Measurements from ENCODE around the gene ADAM12.
A peak's percentile ranks its signal among the peaks of the same experiment; 100 is the strongest.

The ADAM12 gene

DNA sequence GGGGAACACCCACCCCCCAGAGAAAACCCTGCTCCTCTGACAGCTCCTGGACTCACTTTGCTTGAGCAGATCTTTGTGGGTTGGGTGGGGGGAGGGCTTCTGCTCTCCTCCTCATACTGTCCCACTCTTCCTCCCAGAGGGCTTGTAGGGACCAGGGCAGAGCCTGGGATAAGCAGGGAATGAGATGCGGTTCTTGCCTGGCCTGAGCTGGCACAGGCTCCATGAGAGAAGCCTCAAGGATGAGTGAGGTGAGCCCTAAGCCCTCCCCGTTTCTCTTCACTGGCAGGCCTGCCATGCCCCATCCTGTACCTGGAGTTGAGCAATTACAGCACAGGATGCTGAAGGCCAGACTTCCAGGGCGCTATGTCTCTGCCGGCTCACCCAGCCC, 134.7 kb downstream of the ADAM12 start:
- H3K36me3 ChIP-seq (ENCODE audit: control insufficient read depth in 1 of 2, insufficient read depth in 2 of 2, low read length in 2 of 2): no peaks in the 10 kb centered on the region
- H2BK120ac ChIP-seq (ENCODE audit: insufficient read depth, low read length, poor library complexity): no peak overlapping the region
- no CpG with 5 or more reads among the region's 4 CpGs for WGBS (ENCODE audit: extremely low coverage, insufficient coverage, insufficient read length)
- no peaks in the 10 kb centered on the region for H3K79me1 ChIP-seq (ENCODE audit: low read length)
- H2AFZ ChIP-seq (ENCODE audit: insufficient read depth, low read length, poor library complexity): no peak overlapping the region
- no peak overlapping the region for H3K23ac ChIP-seq (ENCODE audit: low read length)
- H3K9ac ChIP-seq (ENCODE audit: low read length): no peak overlapping the region
- H3K14ac ChIP-seq (ENCODE audit: low read length): no peak overlapping the region
- H4K91ac ChIP-seq (ENCODE audit: low read depth, low read length): no peak overlapping the region
- no peak overlapping the region for H3K4me3 ChIP-seq (ENCODE audit: low read depth, low read length)
- no peak for DNase-seq
- peaks cover 2% of the 10 kb centered on the region for H3K9me3 ChIP-seq (ENCODE audit: insufficient read depth, low read depth, low read length)
- H3K18ac ChIP-seq (ENCODE audit: low read length): no peak overlapping the region
- H2AK5ac ChIP-seq (ENCODE audit: low read length): no peak overlapping the region
- no peak overlapping the region for H3K27ac ChIP-seq (ENCODE audit: low read depth, low read length)
- peaks cover 0 to 1% of the 10 kb centered on the region in 2 experiments for H3K4me1 ChIP-seq (ENCODE audit: control insufficient read depth in 1 of 2, insufficient read depth in 2 of 2, low read length in 2 of 2)
- no peak overlapping the region for H2BK12ac ChIP-seq (ENCODE audit: low read length)
- H4K12ac ChIP-seq (ENCODE audit: low read depth, low read length): no peak overlapping the region
- H3K27me3 ChIP-seq (ENCODE audit: insufficient read depth, low read length): no peaks in the 10 kb centered on the region
- H4K8ac ChIP-seq (ENCODE audit: low read depth, low read length): no peak overlapping the region
- no peak overlapping the region for H3K4ac ChIP-seq (ENCODE audit: low read depth, low read length)
- H3K4me2 ChIP-seq (ENCODE audit: low read length): no peak overlapping the region
- no peaks in the 10 kb centered on the region for H3K79me2 ChIP-seq (ENCODE audit: control insufficient read depth, insufficient read depth, low read length, poor library complexity)
- H2BK5ac ChIP-seq (ENCODE audit: low read depth, low read length, poor library complexity): no peak overlapping the region

DNA sequence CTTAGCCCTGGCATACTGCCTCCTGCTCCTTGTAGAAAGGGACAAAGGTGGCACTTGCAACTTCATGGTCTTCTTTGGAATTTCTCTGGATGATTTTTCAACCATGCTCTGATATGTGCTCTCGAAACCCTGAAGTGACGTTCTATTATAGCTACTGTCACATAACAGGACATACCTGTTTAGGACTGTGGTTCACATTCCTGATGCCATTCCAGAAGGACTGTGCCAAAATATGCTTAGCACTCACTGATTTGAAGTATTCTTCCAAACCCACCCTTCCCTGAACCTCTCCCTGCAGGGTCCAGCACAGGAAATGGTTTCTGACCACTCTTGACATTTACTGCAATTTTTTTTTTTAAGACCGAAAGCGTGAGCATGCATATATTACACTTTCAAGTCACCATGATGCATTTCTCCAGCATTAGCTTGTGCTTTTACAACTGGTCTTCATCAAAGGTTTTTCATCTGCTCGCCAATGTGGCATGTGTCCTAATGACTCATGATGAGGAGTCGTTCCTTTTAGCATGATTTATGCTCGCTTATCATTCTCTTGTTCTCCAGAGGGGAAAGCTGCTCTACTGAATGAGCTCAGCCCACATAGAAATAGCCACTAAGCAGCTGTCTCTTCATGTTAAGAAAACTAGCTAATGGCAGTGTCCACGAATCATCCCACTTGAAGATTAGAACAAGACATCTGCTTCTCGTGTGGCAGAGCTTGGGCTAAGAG, 135.2 kb downstream of the ADAM12 start:
- Histone ChIP-seq H3K27me3 (ENCODE audit: insufficient read depth, low read length) (no peaks in the 10 kb centered on the region), H3K4me1 (ENCODE audit: control insufficient read depth in 1 of 2, insufficient read depth in 2 of 2, low read length in 2 of 2) (peaks cover 0 to 1% of the 10 kb centered on the region in 2 experiments), H3K4me3 (ENCODE audit: low read depth, low read length) (no peak overlapping the region), H3K27ac (ENCODE audit: low read depth, low read length) (no peak overlapping the region), H2BK5ac (ENCODE audit: low read depth, low read length, poor library complexity) (no peak overlapping the region), H3K36me3 (ENCODE audit: control insufficient read depth in 1 of 2, insufficient read depth in 2 of 2, low read length in 2 of 2) (no peaks in the 10 kb centered on the region), H3K79me2 (ENCODE audit: control insufficient read depth, insufficient read depth, low read length, poor library complexity) (no peaks in the 10 kb centered on the region), H2AFZ (ENCODE audit: insufficient read depth, low read length, poor library complexity) (no peak overlapping the region), H2AK5ac (ENCODE audit: low read length) (no peak overlapping the region), H3K79me1 (ENCODE audit: low read length) (no peaks in the 10 kb centered on the region), H2BK12ac (ENCODE audit: low read length) (no peak overlapping the region), H3K4me2 (ENCODE audit: low read length) (no peak overlapping the region), H4K91ac (ENCODE audit: low read depth, low read length) (no peak overlapping the region), H3K23ac (ENCODE audit: low read length) (no peak overlapping the region), H3K9me3 (ENCODE audit: insufficient read depth, low read depth, low read length) (peaks cover 2% of the 10 kb centered on the region), H4K8ac (ENCODE audit: low read depth, low read length) (no peak overlapping the region), H3K4ac (ENCODE audit: low read depth, low read length) (no peak overlapping the region), H2BK120ac (ENCODE audit: insufficient read depth, low read length, poor library complexity) (no peak overlapping the region), H3K18ac (ENCODE audit: low read length) (no peak overlapping the region), H3K9ac (ENCODE audit: low read length) (no peak overlapping the region), H3K14ac (ENCODE audit: low read length) (no peak overlapping the region), H4K12ac (ENCODE audit: low read depth, low read length) (no peak overlapping the region)
- peak; percentile 50 to 83 for DNase-seq
- WGBS (ENCODE audit: extremely low coverage, insufficient coverage, insufficient read length): no CpG with 5 or more reads among the region's 9 CpGs

DNA sequence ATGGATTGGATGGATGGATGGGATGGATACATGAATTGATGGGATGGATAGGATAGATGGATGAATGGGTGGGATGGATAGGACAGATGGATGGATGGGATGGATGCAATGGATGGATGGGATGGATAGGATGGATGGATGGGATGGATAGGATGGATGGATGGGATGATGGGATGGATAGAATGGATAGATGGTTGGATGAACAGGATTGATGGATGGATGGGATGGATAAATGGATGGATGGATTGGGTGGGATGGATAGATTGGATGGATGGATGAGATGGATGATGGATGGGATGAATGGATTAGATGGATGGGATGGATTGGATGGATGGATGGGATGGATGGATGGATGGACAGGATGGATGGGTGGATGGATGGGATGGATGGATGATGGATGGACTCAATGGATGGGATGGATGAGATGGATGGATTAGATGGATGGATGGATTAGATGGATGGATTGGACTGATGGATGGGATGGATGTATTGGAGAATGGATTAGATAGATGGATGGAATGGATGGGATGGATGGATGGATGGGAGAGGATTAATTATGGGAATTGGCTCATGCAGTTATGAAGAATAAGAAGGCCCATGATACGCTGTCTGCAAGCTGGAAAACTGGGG, 136.4 kb downstream of the ADAM12 start:
- no peak overlapping the region for H4K91ac ChIP-seq (ENCODE audit: low read depth, low read length)
- H3K4me2 ChIP-seq (ENCODE audit: low read length): no peak overlapping the region
- no peak overlapping the region for H2BK5ac ChIP-seq (ENCODE audit: low read depth, low read length, poor library complexity)
- no peak overlapping the region for H3K9ac ChIP-seq (ENCODE audit: low read length)
- H2AFZ ChIP-seq (ENCODE audit: insufficient read depth, low read length, poor library complexity): no peak overlapping the region
- no peaks in the 10 kb centered on the region for H3K79me1 ChIP-seq (ENCODE audit: low read length)
- no peak overlapping the region for H3K4me3 ChIP-seq (ENCODE audit: low read depth, low read length)
- no peak overlapping the region for H4K12ac ChIP-seq (ENCODE audit: low read depth, low read length)
- H2AK5ac ChIP-seq (ENCODE audit: low read length): no peak overlapping the region
- no peak overlapping the region for H3K14ac ChIP-seq (ENCODE audit: low read length)
- no peak overlapping the region for H2BK12ac ChIP-seq (ENCODE audit: low read length)
- no peak overlapping the region for H2BK120ac ChIP-seq (ENCODE audit: insufficient read depth, low read length, poor library complexity)
- H3K4me1 ChIP-seq (ENCODE audit: control insufficient read depth in 1 of 2, insufficient read depth in 2 of 2, low read length in 2 of 2): peaks cover 0 to 1% of the 10 kb centered on the region in 2 experiments
- no peak overlapping the region for H3K27ac ChIP-seq (ENCODE audit: low read depth, low read length)
- no peak overlapping the region for H3K23ac ChIP-seq (ENCODE audit: low read length)
- peaks cover 2% of the 10 kb centered on the region for H3K9me3 ChIP-seq (ENCODE audit: insufficient read depth, low read depth, low read length)
- H3K27me3 ChIP-seq (ENCODE audit: insufficient read depth, low read length): no peaks in the 10 kb centered on the region
- H3K36me3 ChIP-seq (ENCODE audit: control insufficient read depth in 1 of 2, insufficient read depth in 2 of 2, low read length in 2 of 2): no peaks in the 10 kb centered on the region
- WGBS (ENCODE audit: extremely low coverage, insufficient coverage, insufficient read length): no CpG with 5 or more reads among the region's 1 CpG
- no peak overlapping the region for H3K18ac ChIP-seq (ENCODE audit: low read length)
- H3K4ac ChIP-seq (ENCODE audit: low read depth, low read length): no peak overlapping the region
- H4K8ac ChIP-seq (ENCODE audit: low read depth, low read length): no peak overlapping the region
- DNase-seq: no peak
- no peaks in the 10 kb centered on the region for H3K79me2 ChIP-seq (ENCODE audit: control insufficient read depth, insufficient read depth, low read length, poor library complexity)

DNA sequence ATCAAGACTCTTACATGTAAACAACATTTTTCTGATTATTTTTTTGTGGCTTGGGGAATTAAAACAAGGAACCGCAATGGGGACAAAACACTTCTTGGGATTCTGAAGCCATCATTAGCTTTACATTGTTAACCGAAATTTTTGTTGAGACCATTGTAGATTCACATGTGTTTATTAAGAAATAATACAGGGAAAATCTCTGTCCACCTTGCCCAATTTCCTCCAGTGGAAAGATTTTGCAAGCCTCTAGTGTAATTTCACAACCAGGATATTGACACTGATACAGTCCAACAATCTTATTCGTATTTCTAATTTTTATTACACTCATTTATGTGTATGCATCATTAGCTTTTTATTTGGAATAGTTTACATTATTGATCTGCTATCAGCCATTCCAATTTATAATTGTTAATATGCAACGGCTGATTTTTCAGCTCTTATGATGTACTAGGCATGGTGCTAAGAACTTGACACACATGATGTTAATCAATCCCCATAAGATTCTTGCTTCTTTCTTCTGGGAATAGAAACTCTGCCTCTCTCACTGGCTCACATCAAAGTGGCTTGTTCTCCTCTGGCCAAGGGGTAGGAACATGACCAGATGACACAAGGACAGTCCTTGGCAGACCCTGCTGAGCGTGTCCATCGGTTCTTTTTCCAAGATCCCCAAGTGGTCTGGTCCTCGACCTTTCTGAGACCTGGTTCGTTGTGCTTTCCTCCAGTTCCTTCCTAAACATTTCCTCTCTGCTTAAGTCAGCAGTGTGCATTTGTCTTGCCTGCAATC, 137.6 kb downstream of the ADAM12 start:
- Histone ChIP-seq H2AK5ac (ENCODE audit: low read length) (no peak overlapping the region), H4K12ac (ENCODE audit: low read depth, low read length) (no peak overlapping the region), H4K91ac (ENCODE audit: low read depth, low read length) (no peak overlapping the region), H3K27ac (ENCODE audit: low read depth, low read length) (no peak overlapping the region), H3K9me3 (ENCODE audit: insufficient read depth, low read depth, low read length) (peaks cover 2% of the 10 kb centered on the region), H3K4ac (ENCODE audit: low read depth, low read length) (no peak overlapping the region), H3K4me1 (ENCODE audit: control insufficient read depth in 1 of 2, insufficient read depth in 2 of 2, low read length in 2 of 2) (peaks cover 0 to 1% of the 10 kb centered on the region in 2 experiments), H3K36me3 (ENCODE audit: control insufficient read depth in 1 of 2, insufficient read depth in 2 of 2, low read length in 2 of 2) (no peaks in the 10 kb centered on the region), H2BK120ac (ENCODE audit: insufficient read depth, low read length, poor library complexity) (no peak overlapping the region), H3K4me2 (ENCODE audit: low read length) (no peak overlapping the region), H2BK5ac (ENCODE audit: low read depth, low read length, poor library complexity) (no peak overlapping the region), H3K79me2 (ENCODE audit: control insufficient read depth, insufficient read depth, low read length, poor library complexity) (no peaks in the 10 kb centered on the region), H4K8ac (ENCODE audit: low read depth, low read length) (no peak overlapping the region), H3K27me3 (ENCODE audit: insufficient read depth, low read length) (no peaks in the 10 kb centered on the region), H3K9ac (ENCODE audit: low read length) (no peak overlapping the region), H2BK12ac (ENCODE audit: low read length) (no peak overlapping the region), H3K18ac (ENCODE audit: low read length) (no peak overlapping the region), H2AFZ (ENCODE audit: insufficient read depth, low read length, poor library complexity) (no peak overlapping the region), H3K79me1 (ENCODE audit: low read length) (no peaks in the 10 kb centered on the region), H3K4me3 (ENCODE audit: low read depth, low read length) (no peak overlapping the region), H3K14ac (ENCODE audit: low read length) (no peak overlapping the region), H3K23ac (ENCODE audit: low read length) (no peak overlapping the region)
- no CpG with 5 or more reads among the region's 8 CpGs for WGBS (ENCODE audit: extremely low coverage, insufficient coverage, insufficient read length)
- DNase-seq: no peak

All from trophoblast cell (in vitro differentiated cells and primary cell).